Activated CD8-positive, alpha-beta memory T cell treated with anti-CD3 and anti-CD28 coated beads, Interleukin-2, amount 10 ng/mL, durations not matched to agents 7 days and 5 days (primary cell): Measurements from ENCODE around the gene HDAC9. TPM values are rescaled to one million over a fixed set of nuclear protein-coding genes. Genes with fewer than 3 reads are reported as not detected.

Source experiments
- ATAC-seq: fragments of 150-1000 bp; cut with Tn5 transposase; one replicate; pipeline ENCODE4 v1.10.0; 2021; ENCODE audit warnings: moderate library complexity
- CTCF ChIA-PET: fragments of 350-600 bp; sonication (Branson Sonifier 250); formaldehyde crosslinking; loops from one replicate; lab custom pipeline; 2021; ENCODE audit warnings: antibody characterized with exemption; lab: Charles Lee
- DNase-seq: peaks from one replicate; pipeline ENCODE4 v3.0.0-alpha.2; 2020
- H3K27ac Mint-ChIP-seq: one replicate; pipeline ENCODE4 v1.8.0; 2021; ENCODE audit warnings: mild to moderate bottlenecking, mixed read lengths
- H3K27me3 Mint-ChIP-seq: one replicate; pipeline ENCODE4 v1.8.0; 2021; ENCODE audit warnings: mixed read lengths
- H3K36me3 Mint-ChIP-seq: one replicate; pipeline ENCODE4 v1.8.0; 2021; ENCODE audit warnings: mild to moderate bottlenecking, mixed read lengths
- H3K4me1 Mint-ChIP-seq: one replicate; pipeline ENCODE4 v1.8.0; 2021; ENCODE audit warnings: mixed read lengths
- H3K4me3 Mint-ChIP-seq: one replicate; pipeline ENCODE4 v1.8.0; 2021; ENCODE audit warnings: mild to moderate bottlenecking, moderate library complexity, mixed read lengths
- H3K9me3 Mint-ChIP-seq: one replicate; pipeline ENCODE4 v1.8.0; 2022; ENCODE audit warnings: low read depth, mixed read lengths
- total RNA-seq, 2 experiments: library from RNA; stranded (reverse); gene quantifications; one replicate each; pipeline ENCODE4 v1.2.3, GENCODE V29; 2021

Gene HDAC9
- total RNA-seq, 2 experiments from 2014 or later: 0.91 to 2.9 TPM

- peak overlapping the region; percentile 57 for H3K27ac Mint-ChIP-seq
- CTCF ChIA-PET: no interaction called here
These were observed 245.0 kb downstream of the HDAC9 start for GRCh38 chr7:18740579-18740988.

GRCh38 chr7:18753972-18754610 lies 258.5 kb downstream of the HDAC9 start:
- Mint-ChIP-seq H3K36me3 (no peaks in the 10 kb centered on the region), H3K9me3 (no peaks in the 10 kb centered on the region), H3K27me3 (no peaks in the 10 kb centered on the region), H3K4me3 (no peak overlapping the region), H3K4me1 (no peaks in the 10 kb centered on the region), H3K27ac (no peak overlapping the region)
- ATAC-seq (no peak), DNase-seq (no peak)
- CTCF ChIA-PET: no interaction called here

More at GRCh38 chr7:18740579-18740988, 245.0 kb downstream of the HDAC9 start:
- Mint-ChIP-seq H3K36me3 (no peaks in the 10 kb centered on the region), H3K4me3 (no peak overlapping the region), H3K27me3 (peaks cover 5% of the 10 kb centered on the region), H3K4me1 (peaks cover 12% of the 10 kb centered on the region), H3K9me3 (no peaks in the 10 kb centered on the region)
- ATAC-seq: no peak
- no peak for DNase-seq

GRCh38 chr7:18754766-18755165 lies 259.2 kb downstream of the HDAC9 start:
- H3K27ac Mint-ChIP-seq: no peak overlapping the region
- H3K4me3 Mint-ChIP-seq: no peak overlapping the region
- DNase-seq (no peak), ATAC-seq (no peak)
- no peaks in the 10 kb centered on the region for H3K9me3 Mint-ChIP-seq
- CTCF ChIA-PET: no interaction called here
- H3K27me3 Mint-ChIP-seq: no peaks in the 10 kb centered on the region
- no peaks in the 10 kb centered on the region for H3K36me3 Mint-ChIP-seq
- no peaks in the 10 kb centered on the region for H3K4me1 Mint-ChIP-seq

GRCh38 chr7:18755793-18756192 lies 260.2 kb downstream of the HDAC9 start:
- Mint-ChIP-seq H3K4me3 (no peak overlapping the region), H3K9me3 (no peaks in the 10 kb centered on the region), H3K27me3 (no peaks in the 10 kb centered on the region), H3K4me1 (no peaks in the 10 kb centered on the region), H3K36me3 (no peaks in the 10 kb centered on the region), H3K27ac (no peak overlapping the region)
- CTCF ChIA-PET: no interaction called here
- DNase-seq (no peak), ATAC-seq (no peak)

GRCh38 chr7:18756378-18757050 lies 261.0 kb downstream of the HDAC9 start:
- no peaks in the 10 kb centered on the region for H3K36me3 Mint-ChIP-seq
- no peak for ATAC-seq
- H3K9me3 Mint-ChIP-seq: no peaks in the 10 kb centered on the region
- H3K4me3 Mint-ChIP-seq: no peak overlapping the region
- H3K27me3 Mint-ChIP-seq: no peaks in the 10 kb centered on the region
- no peaks in the 10 kb centered on the region for H3K4me1 Mint-ChIP-seq
- CTCF ChIA-PET: no interaction called here
- DNase-seq: no peak
- H3K27ac Mint-ChIP-seq: no peak overlapping the region

GRCh38 chr7:18760046-18760445 lies 264.5 kb downstream of the HDAC9 start:
- Mint-ChIP-seq H3K4me3 (no peak overlapping the region), H3K27ac (no peak overlapping the region), H3K9me3 (no peaks in the 10 kb centered on the region), H3K27me3 (no peaks in the 10 kb centered on the region), H3K36me3 (no peaks in the 10 kb centered on the region), H3K4me1 (no peaks in the 10 kb centered on the region)
- DNase-seq (no peak), ATAC-seq (no peak)
- CTCF ChIA-PET: no interaction called here

GRCh38 chr7:18760631-18761445 lies 265.3 kb downstream of the HDAC9 start:
- CTCF ChIA-PET: no interaction called here
- Mint-ChIP-seq H3K4me1 (no peaks in the 10 kb centered on the region), H3K4me3 (no peak overlapping the region), H3K27ac (no peak overlapping the region), H3K9me3 (no peaks in the 10 kb centered on the region), H3K36me3 (no peaks in the 10 kb centered on the region), H3K27me3 (no peaks in the 10 kb centered on the region)
- DNase-seq (no peak), ATAC-seq (no peak)

- CTCF ChIA-PET: no interaction called here
- no peak for ATAC-seq
- H3K36me3 Mint-ChIP-seq: no peaks in the 10 kb centered on the region
- H3K27ac Mint-ChIP-seq: no peak overlapping the region
- H3K9me3 Mint-ChIP-seq: no peaks in the 10 kb centered on the region
- no peak overlapping the region for H3K4me3 Mint-ChIP-seq
- H3K4me1 Mint-ChIP-seq: no peaks in the 10 kb centered on the region
- H3K27me3 Mint-ChIP-seq: no peaks in the 10 kb centered on the region
- no peak for DNase-seq
These were observed 266.6 kb downstream of the HDAC9 start for GRCh38 chr7:18762189-18762588.

- CTCF ChIA-PET: no interaction called here
- no peaks in the 10 kb centered on the region for H3K9me3 Mint-ChIP-seq
- no peak overlapping the region for H3K4me3 Mint-ChIP-seq
- ATAC-seq: no peak
- no peaks in the 10 kb centered on the region for H3K36me3 Mint-ChIP-seq
- no peaks in the 10 kb centered on the region for H3K27me3 Mint-ChIP-seq
- no peak for DNase-seq
- H3K4me1 Mint-ChIP-seq: no peaks in the 10 kb centered on the region
- H3K27ac Mint-ChIP-seq: no peak overlapping the region
These were observed 272.7 kb downstream of the HDAC9 start for GRCh38 chr7:18768256-18768655.

- Mint-ChIP-seq H3K4me3 (no peak overlapping the region), H3K36me3 (no peaks in the 10 kb centered on the region), H3K4me1 (no peaks in the 10 kb centered on the region), H3K27me3 (no peaks in the 10 kb centered on the region), H3K9me3 (no peaks in the 10 kb centered on the region), H3K27ac (no peak overlapping the region)
- DNase-seq (no peak), ATAC-seq (no peak)
- CTCF ChIA-PET: no interaction called here
These were observed 274.7 kb downstream of the HDAC9 start for GRCh38 chr7:18770154-18770811.

- CTCF ChIA-PET: no interaction called here
These were observed 275.3 kb downstream of the HDAC9 start for GRCh38 chr7:18770822-18771221.

GRCh38 chr7:18771834-18772566 lies 276.5 kb downstream of the HDAC9 start:
- Mint-ChIP-seq H3K9me3 (no peaks in the 10 kb centered on the region), H3K27ac (no peak overlapping the region), H3K27me3 (no peaks in the 10 kb centered on the region), H3K4me1 (no peaks in the 10 kb centered on the region), H3K36me3 (no peaks in the 10 kb centered on the region), H3K4me3 (no peak overlapping the region)
- ATAC-seq (no peak), DNase-seq (no peak)
- CTCF ChIA-PET: no interaction called here

More at GRCh38 chr7:18770822-18771221, 275.3 kb downstream of the HDAC9 start:
- ATAC-seq (no peak), DNase-seq (no peak)
- no peaks in the 10 kb centered on the region for H3K36me3 Mint-ChIP-seq
- H3K27ac Mint-ChIP-seq: no peak overlapping the region
- no peaks in the 10 kb centered on the region for H3K9me3 Mint-ChIP-seq
- no peaks in the 10 kb centered on the region for H3K4me1 Mint-ChIP-seq
- H3K27me3 Mint-ChIP-seq: no peaks in the 10 kb centered on the region
- no peak overlapping the region for H3K4me3 Mint-ChIP-seq

GRCh38 chr7:18772567-18772965 lies 277.0 kb downstream of the HDAC9 start:
- no peak for ATAC-seq
- Mint-ChIP-seq H3K36me3 (no peaks in the 10 kb centered on the region), H3K27me3 (no peaks in the 10 kb centered on the region), H3K4me1 (no peaks in the 10 kb centered on the region), H3K27ac (no peak overlapping the region), H3K4me3 (no peak overlapping the region), H3K9me3 (no peaks in the 10 kb centered on the region)
- no peak for DNase-seq
- CTCF ChIA-PET: no interaction called here
